ENCODE data around the gene GGACT. TPM values are rescaled to one million over a fixed set of nuclear protein-coding genes. Genes with fewer than 3 reads are reported as not detected.
A peak's percentile ranks its signal among the peaks of the same experiment; 100 is the strongest.

The GGACT gene
- polyA plus RNA-seq, 3 donors, result 1.7 to 8.3 (median 6.5) TPM

GRCh38 chr13:100520936-100521850 lies 67.4 kb downstream of the GGACT start:
- Histone ChIP-seq H3K4me1 (ENCODE audit: control insufficient read depth in 1 of 2, insufficient read depth in 2 of 2, low read length in 2 of 2) (peaks cover 0 to 2% of the 10 kb centered on the region in 2 donors), H3K27ac (ENCODE audit: low read depth in 1 of 2, low read length in 2 of 2) (no peak overlapping the region), H3K4me3 (replicated peaks in 1 of 3; ENCODE audit: low read depth in 2 of 3, low read length in 3 of 3) (no peak overlapping the region), H2AFZ (ENCODE audit: insufficient read depth, low read depth, low read length, poor library complexity, severe bottlenecking) (no peak overlapping the region), H3K9me3 (replicated peaks in 1 of 2; ENCODE audit: control insufficient read depth in 1 of 2, insufficient read depth in 1 of 2, low read length in 2 of 2) (no peaks in the 10 kb centered on the region), H3K4me2 (replicated peaks; ENCODE audit: extremely low read depth, low read length, poor library complexity, severe bottlenecking) (no peak overlapping the region), H3K36me3 (replicated peaks in 1 of 2; ENCODE audit: control insufficient read depth in 1 of 2, insufficient read depth in 2 of 2, low read length in 2 of 2) (no peaks in the 10 kb centered on the region), H3K27me3 (ENCODE audit: control insufficient read depth in 2 of 2, insufficient read depth in 2 of 2, low read length in 2 of 2) (peaks cover 15 to 29% of the 10 kb centered on the region in 2 donors), H3K79me2 (ENCODE audit: insufficient read depth, low read length) (no peaks in the 10 kb centered on the region), H4K20me1 (ENCODE audit: insufficient read depth, low read length) (no peaks in the 10 kb centered on the region), H3K9ac (ENCODE audit: insufficient read depth, low read length, poor library complexity, severe bottlenecking) (no peak overlapping the region)
- TF ChIP-seq, protein P1, sequence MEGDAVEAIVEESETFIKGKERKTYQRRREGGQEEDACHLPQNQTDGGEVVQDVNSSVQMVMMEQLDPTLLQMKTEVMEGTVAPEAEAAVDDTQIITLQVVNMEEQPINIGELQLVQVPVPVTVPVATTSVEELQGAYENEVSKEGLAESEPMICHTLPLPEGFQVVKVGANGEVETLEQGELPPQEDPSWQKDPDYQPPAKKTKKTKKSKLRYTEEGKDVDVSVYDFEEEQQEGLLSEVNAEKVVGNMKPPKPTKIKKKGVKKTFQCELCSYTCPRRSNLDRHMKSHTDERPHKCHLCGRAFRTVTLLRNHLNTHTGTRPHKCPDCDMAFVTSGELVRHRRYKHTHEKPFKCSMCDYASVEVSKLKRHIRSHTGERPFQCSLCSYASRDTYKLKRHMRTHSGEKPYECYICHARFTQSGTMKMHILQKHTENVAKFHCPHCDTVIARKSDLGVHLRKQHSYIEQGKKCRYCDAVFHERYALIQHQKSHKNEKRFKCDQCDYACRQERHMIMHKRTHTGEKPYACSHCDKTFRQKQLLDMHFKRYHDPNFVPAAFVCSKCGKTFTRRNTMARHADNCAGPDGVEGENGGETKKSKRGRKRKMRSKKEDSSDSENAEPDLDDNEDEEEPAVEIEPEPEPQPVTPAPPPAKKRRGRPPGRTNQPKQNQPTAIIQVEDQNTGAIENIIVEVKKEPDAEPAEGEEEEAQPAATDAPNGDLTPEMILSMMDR (IDR thresholded peaks at IDR 0.05), result no peak
- Mint-ChIP-seq H3K27ac (no peak overlapping the region), H3K27me3 (ENCODE audit: low read depth in 3 of 3) (peaks cover 5 to 23% (median 12%) of the 10 kb centered on the region in 3 donors), H3K9me3 (no peaks in the 10 kb centered on the region), H3K4me1 (peaks cover 18% of the 10 kb centered on the region), H3K4me3 (peak overlapping the region in 1 of 2 donors; percentile 62), H3K36me3 (peaks cover 0 to 7% of the 10 kb centered on the region in 2 donors)
- intact Hi-C loops (cut with micrococcal nuclease), result loop anchor here in 1 of 2 donors (10.0 kb wide), 1 partner anchor 866 kb away; no protein-coding TSS in a partner anchor
- WGBS (ENCODE audit: insufficient coverage), result 83% methylated on average over 13 of the region's 27 CpGs
- no peak for DNase-seq

DNA sequence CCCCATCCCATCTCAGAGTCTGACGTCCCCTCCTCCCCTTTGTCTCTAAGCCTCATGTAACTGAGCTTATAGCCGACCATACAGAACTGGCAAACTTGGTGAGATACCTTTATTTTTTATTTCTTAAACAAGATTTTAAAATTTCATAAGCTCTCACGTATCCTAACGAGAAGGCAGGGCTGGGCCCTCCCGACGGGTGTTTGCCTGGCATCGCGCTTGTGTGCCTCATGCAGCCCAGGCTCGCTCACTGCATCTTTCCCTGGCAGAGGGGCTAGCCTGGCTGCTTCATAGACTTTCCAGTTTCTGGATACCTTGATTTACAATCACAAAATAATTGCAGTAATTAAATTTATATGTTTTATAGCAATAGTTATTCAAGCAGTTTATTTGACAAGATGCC lies 69.0 kb downstream of the GGACT start:
- Histone ChIP-seq H3K4me2 (replicated peaks; ENCODE audit: extremely low read depth, low read length, poor library complexity, severe bottlenecking) (no peak overlapping the region), H3K27ac (ENCODE audit: low read depth in 1 of 2, low read length in 2 of 2) (no peak overlapping the region), H3K9me3 (replicated peaks in 1 of 2; ENCODE audit: control insufficient read depth in 1 of 2, insufficient read depth in 1 of 2, low read length in 2 of 2) (no peaks in the 10 kb centered on the region), H4K20me1 (ENCODE audit: insufficient read depth, low read length) (no peaks in the 10 kb centered on the region), H3K36me3 (replicated peaks in 1 of 2; ENCODE audit: control insufficient read depth in 1 of 2, insufficient read depth in 2 of 2, low read length in 2 of 2) (no peaks in the 10 kb centered on the region), H3K79me2 (ENCODE audit: insufficient read depth, low read length) (no peaks in the 10 kb centered on the region), H3K4me1 (ENCODE audit: control insufficient read depth in 1 of 2, insufficient read depth in 2 of 2, low read length in 2 of 2) (peaks cover under 1 to 2% of the 10 kb centered on the region in 2 donors), H3K9ac (ENCODE audit: insufficient read depth, low read length, poor library complexity, severe bottlenecking) (no peak overlapping the region), H3K4me3 (replicated peaks in 1 of 3; ENCODE audit: low read depth in 2 of 3, low read length in 3 of 3) (no peak overlapping the region), H2AFZ (ENCODE audit: insufficient read depth, low read depth, low read length, poor library complexity, severe bottlenecking) (no peak overlapping the region), H3K27me3 (ENCODE audit: control insufficient read depth in 2 of 2, insufficient read depth in 2 of 2, low read length in 2 of 2) (peaks cover 15 to 29% of the 10 kb centered on the region in 2 donors)
- H3K36me3 Mint-ChIP-seq, result peaks cover 0 to 7% of the 10 kb centered on the region in 2 donors
- no peak overlapping the region for H3K4me3 Mint-ChIP-seq
- 93% methylated on average over 9 of the region's 9 CpGs for WGBS (ENCODE audit: insufficient coverage)
- H3K27me3 Mint-ChIP-seq (ENCODE audit: low read depth in 3 of 3), result peaks cover 5 to 19% (median 12%) of the 10 kb centered on the region in 3 donors
- intact Hi-C loops (cut with micrococcal nuclease), result loop anchor here (10.0 kb wide), 2 partner anchors 95 to 865 kb away; no protein-coding TSS in a partner anchor
- no peaks in the 10 kb centered on the region for H3K9me3 Mint-ChIP-seq
- TF ChIP-seq, protein P1 (IDR thresholded peaks at IDR 0.05), result no peak
- no peak for DNase-seq
- H3K27ac Mint-ChIP-seq, result no peak overlapping the region
- H3K4me1 Mint-ChIP-seq, result peaks cover 20% of the 10 kb centered on the region

All from CD14-positive monocyte (primary cell).